HL-60 (cell line): ENCODE results near the gene MCOLN1.

ENCODE experiments used
- CTCF ChIP-seq: IDR thresholded peaks from one replicate; pipeline ENCODE4 v1.5.1; 2011; ENCODE audit warnings: low read length, control low read depth, inconsistent platforms; ENCODE audit not compliant: insufficient read depth
- GABPA ChIP-seq: IDR thresholded peaks from 2 replicates; pipeline ENCODE4 v1.6.1; 2012; ENCODE audit warnings: low read depth
- POLR2AphosphoS5 ChIP-seq: IDR thresholded peaks from 2 replicates; pipeline ENCODE4 v1.6.1; 2012; ENCODE audit warnings: low read depth
- REST ChIP-seq: IDR thresholded peaks from 2 replicates; pipeline ENCODE4 v1.6.1; 2012; ENCODE audit warnings: low read depth; ENCODE audit not compliant: insufficient replicate concordance
- SPI1 ChIP-seq: IDR thresholded peaks from 2 replicates; pipeline ENCODE4 v1.6.1; 2012; ENCODE audit warnings: low read depth, mild to moderate bottlenecking, borderline replicate concordance

DNA sequence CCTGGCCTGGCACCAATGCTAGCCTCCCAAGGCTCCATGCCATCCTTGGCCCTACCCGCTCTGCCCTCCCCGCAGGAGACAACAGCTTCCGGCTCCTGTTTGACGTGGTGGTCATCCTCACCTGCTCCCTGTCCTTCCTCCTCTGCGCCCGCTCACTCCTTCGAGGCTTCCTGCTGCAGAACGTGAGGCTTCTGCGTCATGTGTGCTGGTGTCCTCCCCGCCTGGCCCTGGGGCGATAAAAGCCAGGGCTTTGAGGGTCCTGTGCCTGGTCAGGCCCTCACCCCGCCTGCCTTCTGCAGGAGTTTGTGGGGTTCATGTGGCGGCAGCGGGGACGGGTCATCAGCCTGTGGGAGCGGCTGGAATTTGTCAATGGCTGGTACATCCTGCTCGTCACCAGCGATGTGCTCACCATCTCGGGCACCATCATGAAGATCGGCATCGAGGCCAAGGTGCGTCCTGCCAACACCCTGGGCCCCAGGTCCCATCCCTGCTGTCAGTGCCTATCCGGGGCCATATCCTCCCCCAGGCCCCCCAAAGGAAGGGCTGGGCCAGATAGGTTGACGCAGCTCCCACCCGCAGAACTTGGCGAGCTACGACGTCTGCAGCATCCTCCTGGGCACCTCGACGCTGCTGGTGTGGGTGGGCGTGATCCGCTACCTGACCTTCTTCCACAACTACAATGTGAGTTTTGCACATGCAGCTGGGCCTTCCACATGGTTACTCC lies 6.3 kb downstream of the MCOLN1 start:
- no peak for TF ChIP-seq CTCF
- TF ChIP-seq GABPA = no peak
- no peak for TF ChIP-seq POLR2AphosphoS5
- no peak for TF ChIP-seq SPI1
- TF ChIP-seq REST = no peak
